Measurements from ENCODE around the gene RAET1L.
"Not testable (repeated sequence)": the region's sequence is repeated elsewhere in the genome, so short reads cannot be mapped to it uniquely, and the experiment has no call there.

The RAET1L gene

DNA sequence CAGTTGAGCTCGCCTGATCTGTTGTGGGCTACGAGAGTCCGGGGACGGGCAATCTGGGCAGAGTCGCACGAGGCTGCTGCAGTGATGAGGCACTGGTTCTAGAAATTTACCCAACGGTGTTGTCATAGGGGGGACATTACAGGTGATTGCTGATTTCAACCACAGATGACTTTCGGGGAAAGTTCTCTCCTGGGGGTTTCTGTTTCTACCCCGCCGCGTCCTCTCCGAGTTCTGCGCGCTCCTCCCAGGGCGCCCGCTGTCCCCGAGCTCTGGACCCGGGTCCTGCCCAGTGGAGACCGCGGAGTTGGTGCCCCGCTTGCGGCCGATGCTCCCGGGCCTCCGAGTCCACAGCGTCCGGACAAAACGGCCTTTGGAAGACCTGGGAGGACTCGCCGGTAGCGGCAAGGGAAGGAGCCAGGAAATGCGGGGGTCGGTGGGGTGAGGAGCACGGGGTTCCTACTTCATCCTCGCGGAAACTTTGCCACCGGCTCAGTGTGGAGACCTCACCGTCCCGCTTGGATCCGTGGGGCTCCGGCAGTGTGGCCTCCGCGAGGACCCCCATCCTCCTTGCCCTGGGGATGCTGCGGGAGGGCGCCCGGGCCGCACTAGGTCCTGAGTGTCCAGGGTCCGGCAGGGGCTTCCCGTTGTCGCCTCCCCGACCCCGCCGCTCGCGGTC lies 12.3 kb upstream of the RAET1L start:
- Mint-ChIP-seq H3K27me3 (peaks cover 98 to 100% of the 10 kb centered on the region in 2 donors), H3K36me3 (ENCODE audit: insufficient read depth) (peaks cover 3% of the 10 kb centered on the region), H3K4me3 (peak overlapping the region; percentile 59 to 72), H3K9me3 (no peaks in the 10 kb centered on the region), H3K27ac (no peak overlapping the region), H3K4me1 (ENCODE audit: low read depth in 2 of 2) (peaks cover 11 to 12% of the 10 kb centered on the region in 2 donors)
- peak; percentile 32 for ATAC-seq (replicated peaks)
- no peak for DNase-seq

GRCh38 chr6:150036081-150036480 lies 10.7 kb upstream of the RAET1L start:
- DNase-seq (no peak), ATAC-seq (replicated peaks) (no peak)
- no peak overlapping the region for H3K27ac Mint-ChIP-seq
- peaks cover 11 to 12% of the 10 kb centered on the region in 2 donors for H3K4me1 Mint-ChIP-seq (ENCODE audit: low read depth in 2 of 2)
- H3K9me3 Mint-ChIP-seq: no peaks in the 10 kb centered on the region
- H3K27me3 Mint-ChIP-seq: peaks cover 82 to 87% of the 10 kb centered on the region in 2 donors
- H3K4me3 Mint-ChIP-seq: no peak overlapping the region
- H3K36me3 Mint-ChIP-seq (ENCODE audit: insufficient read depth): peaks cover 3% of the 10 kb centered on the region

DNA sequence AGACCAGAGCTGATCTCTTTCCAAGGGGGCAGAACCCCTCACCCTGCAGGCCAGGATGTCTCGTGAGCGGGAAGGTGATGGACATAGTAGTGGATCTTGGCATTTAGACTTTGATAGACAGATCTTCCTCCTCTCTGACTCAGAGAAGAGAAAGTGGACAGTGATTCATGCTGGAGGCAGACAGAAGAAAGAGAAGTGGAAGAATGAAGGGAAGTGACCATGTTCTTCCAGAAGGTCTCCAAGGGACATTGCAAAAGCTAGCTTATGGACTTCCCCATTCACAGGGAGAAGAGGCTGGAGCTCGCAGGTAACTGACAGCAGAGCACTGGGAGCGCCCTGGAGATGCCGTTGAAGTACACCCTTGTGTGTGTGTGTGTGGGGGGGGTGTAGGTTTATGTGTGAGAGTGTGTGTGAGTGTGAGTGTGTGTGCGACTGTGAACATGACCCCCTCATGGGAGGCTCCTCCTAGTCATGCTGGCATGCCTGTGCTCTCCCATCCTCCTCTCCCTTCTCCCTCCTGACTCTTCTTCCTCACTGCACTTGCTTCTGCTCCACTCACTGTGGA lies 8.0 kb upstream of the RAET1L start:
- Mint-ChIP-seq H3K4me1 (ENCODE audit: low read depth in 2 of 2) (peaks cover 7 to 9% of the 10 kb centered on the region in 2 donors), H3K27me3 (peaks cover 65 to 77% of the 10 kb centered on the region in 2 donors)

GRCh38 chr6:150032598-150032997 lies 7.3 kb upstream of the RAET1L start:
- no peak for ATAC-seq (replicated peaks)
- no peak for DNase-seq
- Mint-ChIP-seq H3K27me3 (peaks cover 66 to 77% of the 10 kb centered on the region in 2 donors), H3K4me1 (ENCODE audit: low read depth in 2 of 2) (peaks cover 7% of the 10 kb centered on the region in 2 donors), H3K36me3 (ENCODE audit: insufficient read depth) (no peaks in the 10 kb centered on the region), H3K4me3 (no peak overlapping the region), H3K9me3 (no peaks in the 10 kb centered on the region), H3K27ac (no peak overlapping the region)

More for the DNA sequence above, 8.0 kb upstream of the RAET1L start:
- H3K36me3 Mint-ChIP-seq (ENCODE audit: insufficient read depth): peaks cover 3% of the 10 kb centered on the region
- no peaks in the 10 kb centered on the region for H3K9me3 Mint-ChIP-seq
- H3K27ac Mint-ChIP-seq: no peak overlapping the region
- DNase-seq (no peak), ATAC-seq (replicated peaks) (no peak)
- H3K4me3 Mint-ChIP-seq: no peak overlapping the region

- peaks cover 3% of the 10 kb centered on the region for H3K36me3 Mint-ChIP-seq (ENCODE audit: insufficient read depth)
These were observed 5.3 kb upstream of the RAET1L start for GRCh38 chr6:150030611-150031010.

GRCh38 chr6:150029749-150030148 lies 4.4 kb upstream of the RAET1L start:
- Mint-ChIP-seq H3K27ac (no peak overlapping the region), H3K36me3 (ENCODE audit: insufficient read depth) (peaks cover 3% of the 10 kb centered on the region), H3K4me1 (ENCODE audit: low read depth in 2 of 2) (peaks cover 4 to 10% of the 10 kb centered on the region in 2 donors), H3K4me3 (no peak overlapping the region), H3K27me3 (peaks cover 65 to 77% of the 10 kb centered on the region in 2 donors), H3K9me3 (no peaks in the 10 kb centered on the region)
- no peak for ATAC-seq (replicated peaks)
- DNase-seq: no peak

More at GRCh38 chr6:150030611-150031010, 5.3 kb upstream of the RAET1L start:
- H3K4me1 Mint-ChIP-seq (ENCODE audit: low read depth in 2 of 2): peaks cover 0 to 5% of the 10 kb centered on the region in 2 donors
- DNase-seq: no peak
- H3K27me3 Mint-ChIP-seq: peaks cover 65 to 77% of the 10 kb centered on the region in 2 donors
- no peak overlapping the region for H3K4me3 Mint-ChIP-seq
- no peak for ATAC-seq (replicated peaks)
- H3K27ac Mint-ChIP-seq: no peak overlapping the region
- H3K9me3 Mint-ChIP-seq: no peaks in the 10 kb centered on the region

DNA sequence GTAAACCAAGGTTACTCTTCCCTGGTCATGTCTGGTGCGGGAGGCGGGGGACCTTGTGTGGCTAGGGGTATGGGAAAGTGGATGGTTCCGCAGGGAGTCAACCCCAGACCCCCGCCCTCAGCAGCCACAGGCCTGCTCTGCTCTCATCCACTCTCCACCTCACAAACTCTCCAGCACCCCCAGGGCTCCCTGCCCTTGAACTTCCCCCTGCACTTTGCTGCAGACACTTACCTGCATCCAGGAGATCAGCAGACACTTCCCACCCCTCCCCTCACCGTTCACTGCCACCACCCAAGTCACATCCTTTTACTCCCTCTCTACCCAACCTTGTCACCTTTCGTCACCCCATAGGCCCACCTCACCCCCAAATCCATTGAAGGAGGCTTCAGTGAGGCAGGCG lies 3.9 kb upstream of the RAET1L start:
- Mint-ChIP-seq H3K36me3 (ENCODE audit: insufficient read depth) (peaks cover 3% of the 10 kb centered on the region), H3K9me3 (no peaks in the 10 kb centered on the region), H3K4me1 (ENCODE audit: low read depth in 2 of 2) (peaks cover 6 to 10% of the 10 kb centered on the region in 2 donors), H3K27ac (no peak overlapping the region), H3K4me3 (no peak overlapping the region), H3K27me3 (peaks cover 65 to 77% of the 10 kb centered on the region in 2 donors)
- ATAC-seq (replicated peaks): no peak
- no peak for DNase-seq

DNA sequence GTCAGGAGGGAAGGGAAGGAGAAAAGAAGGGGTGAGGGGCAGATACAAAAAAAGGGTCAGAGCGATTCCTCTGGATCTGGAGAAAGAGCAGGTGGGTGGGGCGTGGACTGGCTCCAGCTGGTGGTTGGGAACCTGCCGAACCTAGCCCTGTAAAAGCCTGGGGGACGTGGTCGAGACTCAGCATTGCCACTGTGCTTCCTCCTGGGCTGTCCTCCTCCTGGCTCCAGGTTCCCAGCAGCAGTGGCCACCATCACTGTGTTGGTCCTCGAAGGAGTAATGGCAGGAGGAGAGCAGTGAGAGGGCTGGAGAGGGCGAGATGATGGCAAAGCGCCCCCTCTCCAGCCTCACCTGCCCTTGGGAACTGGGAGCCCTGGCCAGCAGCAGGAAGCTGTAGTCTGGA lies 3.5 kb upstream of the RAET1L start:
- ATAC-seq (replicated peaks): no peak
- H3K27ac Mint-ChIP-seq: no peak overlapping the region
- no peak overlapping the region for H3K4me3 Mint-ChIP-seq
- DNase-seq: no peak
- peaks cover 6 to 10% of the 10 kb centered on the region in 2 donors for H3K4me1 Mint-ChIP-seq (ENCODE audit: low read depth in 2 of 2)
- no peaks in the 10 kb centered on the region for H3K9me3 Mint-ChIP-seq
- peaks cover 3% of the 10 kb centered on the region for H3K36me3 Mint-ChIP-seq (ENCODE audit: insufficient read depth)
- H3K27me3 Mint-ChIP-seq: peaks cover 62 to 77% of the 10 kb centered on the region in 2 donors

GRCh38 chr6:150027806-150028565 lies 2.7 kb upstream of the RAET1L start:
- Mint-ChIP-seq H3K4me1 (ENCODE audit: low read depth in 2 of 2) (peaks cover 6 to 10% of the 10 kb centered on the region in 2 donors), H3K36me3 (ENCODE audit: insufficient read depth) (peaks cover 3% of the 10 kb centered on the region), H3K9me3 (no peaks in the 10 kb centered on the region), H3K4me3 (no peak overlapping the region), H3K27ac (no peak overlapping the region), H3K27me3 (peaks cover 53 to 77% of the 10 kb centered on the region in 2 donors)
- DNase-seq: no peak
- no peak for ATAC-seq (replicated peaks)

DNA sequence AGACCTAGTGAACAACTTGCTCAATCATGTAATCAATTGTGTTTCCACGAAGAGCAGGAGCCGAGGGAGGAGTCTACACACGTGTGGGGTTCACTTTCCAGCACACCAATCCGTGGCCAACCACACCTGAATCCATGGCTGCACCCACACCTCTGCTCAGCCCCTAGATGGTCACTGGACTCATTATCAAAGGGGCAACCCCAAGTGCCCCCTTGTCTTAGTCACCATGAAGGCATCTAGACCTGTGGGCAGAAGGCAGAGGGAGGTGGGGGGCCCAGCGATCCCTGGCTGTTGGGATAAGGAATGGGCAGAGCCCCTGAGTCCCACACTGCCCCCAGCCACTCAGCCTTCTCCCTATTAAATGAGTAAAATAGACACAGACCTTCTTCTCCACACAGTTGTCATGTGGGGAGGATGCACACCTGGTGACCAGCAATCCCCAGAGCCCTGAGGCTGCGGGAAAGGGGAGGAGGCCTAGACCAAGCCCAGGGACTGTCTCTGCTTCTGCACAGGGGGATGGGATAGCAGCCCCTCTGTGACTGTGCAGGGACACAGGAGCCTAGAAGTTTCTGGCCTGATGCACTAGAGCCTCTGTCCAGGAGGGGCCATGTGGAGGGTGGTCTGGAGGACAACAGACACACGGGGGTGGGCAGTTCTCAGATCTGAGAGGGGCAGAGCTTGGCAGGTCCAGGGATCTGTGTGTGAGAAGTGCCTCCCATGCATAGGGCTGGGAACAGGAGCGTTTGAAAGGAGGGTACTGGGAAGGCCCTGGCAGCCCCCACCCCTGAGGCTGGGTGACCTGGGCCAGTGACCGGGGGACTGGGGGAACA lies 1.9 kb upstream of the RAET1L start:
- Mint-ChIP-seq H3K9me3 (no peaks in the 10 kb centered on the region), H3K27me3 (peaks cover 50 to 71% of the 10 kb centered on the region in 2 donors)
- no peak for DNase-seq

DNA sequence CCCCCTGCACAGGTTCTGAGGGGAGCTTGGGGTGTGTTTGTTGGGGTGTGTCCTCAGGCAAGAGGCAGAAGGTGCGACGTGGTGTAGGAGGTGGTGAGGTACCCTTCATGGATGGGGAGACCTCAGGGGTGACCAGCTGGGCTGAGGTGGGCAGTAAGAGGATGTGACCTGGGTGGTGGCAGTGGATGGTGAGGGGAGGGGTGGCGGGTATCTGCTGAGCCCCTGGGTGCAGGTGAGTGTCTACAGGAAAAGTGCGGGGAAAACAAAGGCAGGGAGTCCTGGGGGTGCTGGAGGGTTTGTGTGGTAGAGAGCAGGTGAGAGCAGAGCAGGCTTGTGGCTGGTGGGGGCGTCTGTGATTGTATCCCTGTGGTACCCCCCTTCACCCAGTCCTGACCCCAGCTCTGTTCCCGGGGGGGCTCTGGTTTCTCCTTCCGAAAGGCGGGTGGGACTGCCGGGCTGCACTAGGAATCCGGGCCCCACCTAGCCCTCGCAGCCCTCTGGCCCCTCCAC lies 631 bp downstream of the RAET1L start:
- Mint-ChIP-seq H3K27me3 (peaks cover 50 to 80% of the 10 kb centered on the region in 2 donors), H3K27ac (no peak overlapping the region), H3K4me3 (no peak overlapping the region), H3K9me3 (no peaks in the 10 kb centered on the region), H3K36me3 (ENCODE audit: insufficient read depth) (peaks cover 3% of the 10 kb centered on the region), H3K4me1 (ENCODE audit: low read depth in 2 of 2) (peaks cover 6 to 10% of the 10 kb centered on the region in 2 donors)
- ATAC-seq (replicated peaks) (no peak), DNase-seq (no peak)

More for the DNA sequence above, 1.9 kb upstream of the RAET1L start:
- H3K27ac Mint-ChIP-seq: no peak overlapping the region
- H3K36me3 Mint-ChIP-seq (ENCODE audit: insufficient read depth): peaks cover 3% of the 10 kb centered on the region
- no peak for ATAC-seq (replicated peaks)
- H3K4me1 Mint-ChIP-seq (ENCODE audit: low read depth in 2 of 2): peaks cover 6 to 10% of the 10 kb centered on the region in 2 donors
- no peak overlapping the region for H3K4me3 Mint-ChIP-seq

GRCh38 chr6:150024021-150024420 lies 1.3 kb downstream of the RAET1L start:
- H3K27me3 Mint-ChIP-seq: peaks cover 51 to 79% of the 10 kb centered on the region in 2 donors
- H3K4me3 Mint-ChIP-seq; ATAC-seq (replicated peaks); H3K9me3 Mint-ChIP-seq; H3K27ac Mint-ChIP-seq; H3K4me1 Mint-ChIP-seq (ENCODE audit: low read depth in 2 of 2); H3K36me3 Mint-ChIP-seq (ENCODE audit: insufficient read depth); DNase-seq: not testable (repeated sequence)

DNA sequence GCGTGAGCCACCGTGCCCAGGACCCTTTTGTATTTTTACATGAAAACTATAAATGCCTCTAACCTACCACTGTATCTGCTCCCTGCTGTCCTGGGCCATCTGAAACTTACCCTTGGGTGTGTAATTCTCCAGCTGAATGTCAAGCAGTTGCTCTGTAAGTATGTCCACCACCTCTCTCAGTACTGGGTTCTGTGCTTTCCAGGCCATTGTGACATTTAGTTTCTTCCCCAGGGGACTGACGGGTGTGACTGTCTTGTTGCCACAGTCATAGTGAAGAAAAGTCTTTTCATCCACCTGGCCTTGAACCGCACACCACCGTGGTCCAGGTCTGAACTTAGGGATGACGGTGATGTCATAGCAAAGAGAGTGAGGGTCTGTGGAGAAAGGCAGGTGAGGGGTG lies 3.5 kb downstream of the RAET1L start:
- not testable (repeated sequence) for ATAC-seq (replicated peaks); DNase-seq; H3K27ac Mint-ChIP-seq; H3K9me3 Mint-ChIP-seq; H3K36me3 Mint-ChIP-seq (ENCODE audit: insufficient read depth); H3K4me3 Mint-ChIP-seq; H3K4me1 Mint-ChIP-seq (ENCODE audit: low read depth in 2 of 2)
- peaks cover 50 to 79% of the 10 kb centered on the region in 2 donors for H3K27me3 Mint-ChIP-seq
